GM18907 (cell line): ENCODE measurements around the gene MLXIP.

Experiments used
- ATAC-seq: cut with Tn5 transposase; IDR thresholded peaks from one replicate; pipeline ENCODE4 v1.9.1; 2021; ENCODE audit warnings: mild to moderate bottlenecking, moderate library complexity; ENCODE audit not compliant: unreplicated experiment

MLXIP gene

GRCh38 chr12:122076743-122077495 is 1.6 kb upstream of the MLXIP start:
- ATAC-seq: no peak

GRCh38 chr12:122079033-122079531 is 526 bp downstream of the MLXIP start:
- ATAC-seq: no peak

GRCh38 chr12:122079532-122080081 is 1.1 kb downstream of the MLXIP start:
- ATAC-seq: no peak

- no peak for ATAC-seq
These were observed 1.9 kb downstream of the MLXIP start for GRCh38 chr12:122080149-122081082.

GRCh38 chr12:122081083-122081696 is 2.6 kb downstream of the MLXIP start:
- no peak for ATAC-seq

GRCh38 chr12:122081697-122082221 is 3.2 kb downstream of the MLXIP start:
- ATAC-seq: peak; percentile 71

GRCh38 chr12:122082621-122083356 is 4.2 kb downstream of the MLXIP start:
- ATAC-seq: no peak

- no peak for ATAC-seq
These were observed 6.4 kb downstream of the MLXIP start for GRCh38 chr12:122084857-122085405.

GRCh38 chr12:122085591-122085990 is 7.0 kb downstream of the MLXIP start:
- no peak for ATAC-seq

- no peak for ATAC-seq
These were observed 7.6 kb downstream of the MLXIP start for GRCh38 chr12:122086116-122086515.

- ATAC-seq: no peak
These were observed 8.2 kb downstream of the MLXIP start for GRCh38 chr12:122086641-122087285.

GRCh38 chr12:122087431-122088178 is 9.0 kb downstream of the MLXIP start:
- ATAC-seq: no peak

GRCh38 chr12:122088179-122088810 is 9.7 kb downstream of the MLXIP start:
- ATAC-seq: no peak

GRCh38 chr12:122089077-122089476 is 10.5 kb downstream of the MLXIP start:
- no peak for ATAC-seq

GRCh38 chr12:122090759-122091515 is 12.4 kb downstream of the MLXIP start:
- no peak for ATAC-seq

- ATAC-seq: no peak
These were observed 14.7 kb downstream of the MLXIP start for GRCh38 chr12:122093098-122093883.
